Loucy (cell line): ENCODE data around the gene OTOA.
A peak's percentile ranks its signal among the peaks of the same experiment; 100 is the strongest.
"Not testable (repeated sequence)": the region's sequence is repeated elsewhere in the genome, so short reads cannot be mapped to it uniquely, and the experiment has no call there.

Experiments
- H2AFZ ChIP-seq: fragments of 200-600 bp; sonication (generic); 2 replicates; pipeline ENCODE4 v1.6.0; 2016; ENCODE audit warnings: antibody characterized with exemption, mild to moderate bottlenecking, low read length, moderate library complexity
- H3F3A ChIP-seq: fragments of 200-600 bp; 2 replicates; pipeline ENCODE4 v1.6.0; 2016; ENCODE audit warnings: antibody characterized with exemption, low read depth, mild to moderate bottlenecking
- H3K27me3 ChIP-seq: fragments of 200-600 bp; sonication (generic); 2 replicates; pipeline ENCODE4 v1.6.1; 2014; ENCODE audit warnings: low read length, mild to moderate bottlenecking; ENCODE audit not compliant: insufficient read depth, poor library complexity, severe bottlenecking
- H3K36me3 ChIP-seq: fragments of 200-600 bp; sonication (generic); 2 replicates; pipeline ENCODE4 v1.6.1; 2016; ENCODE audit warnings: low read length; ENCODE audit not compliant: insufficient read depth
- H3K4me1 ChIP-seq: fragments of 200-600 bp; sonication (generic); 2 replicates; pipeline ENCODE4 v1.5.1; 2014; ENCODE audit warnings: low read length, mild to moderate bottlenecking; ENCODE audit not compliant: insufficient read depth, poor library complexity, severe bottlenecking
- H3K4me2 ChIP-seq: fragments of 200-600 bp; sonication (generic); 2 replicates; pipeline ENCODE4 v1.6.0; 2014; ENCODE audit warnings: antibody characterized with exemption, low read length, low read depth, mild to moderate bottlenecking; ENCODE audit not compliant: poor library complexity, severe bottlenecking
- H3K4me3 ChIP-seq: fragments of 200-600 bp; sonication (generic); 2 replicates; pipeline ENCODE4 v1.5.1; 2014; ENCODE audit warnings: low read length, mild to moderate bottlenecking, mixed read lengths; ENCODE audit not compliant: poor library complexity, severe bottlenecking
- H3K79me2 ChIP-seq: fragments of 200-600 bp; sonication (generic); 2 replicates; pipeline ENCODE4 v1.6.1; 2014; ENCODE audit warnings: low read length; ENCODE audit not compliant: insufficient read depth
- H3K9ac ChIP-seq: fragments of 200-600 bp; sonication (generic); 2 replicates; pipeline ENCODE4 v1.6.0; 2014; ENCODE audit warnings: mild to moderate bottlenecking, low read depth, low read length, moderate library complexity; ENCODE audit not compliant: poor library complexity, severe bottlenecking
- H3K9me2 ChIP-seq: fragments of 200-600 bp; sonication (generic); replicated peaks from 2 replicates; pipeline ENCODE4 v1.6.1; 2016; ENCODE audit warnings: low read depth, low read length, mixed read lengths
- H3K9me3 ChIP-seq: fragments of 200-600 bp; sonication (generic); 2 replicates; pipeline ENCODE4 v1.6.1; 2014; ENCODE audit warnings: mild to moderate bottlenecking, antibody characterized with exemption, low read length, low read depth; ENCODE audit not compliant: insufficient read depth
- H4K20me1 ChIP-seq: fragments of 200-600 bp; sonication (generic); 2 replicates; pipeline ENCODE4 v1.6.0; 2014; ENCODE audit warnings: antibody characterized with exemption, low read length, mild to moderate bottlenecking; ENCODE audit not compliant: insufficient read depth, poor library complexity, severe bottlenecking
- CTCF ChIP-seq: fragments of 200-600 bp; sonication (generic); conservative IDR thresholded peaks from 2 replicates; pipeline ENCODE4 v1.5.1; 2014; ENCODE audit warnings: mild to moderate bottlenecking, antibody characterized with exemption, low read length

OTOA gene

DNA sequence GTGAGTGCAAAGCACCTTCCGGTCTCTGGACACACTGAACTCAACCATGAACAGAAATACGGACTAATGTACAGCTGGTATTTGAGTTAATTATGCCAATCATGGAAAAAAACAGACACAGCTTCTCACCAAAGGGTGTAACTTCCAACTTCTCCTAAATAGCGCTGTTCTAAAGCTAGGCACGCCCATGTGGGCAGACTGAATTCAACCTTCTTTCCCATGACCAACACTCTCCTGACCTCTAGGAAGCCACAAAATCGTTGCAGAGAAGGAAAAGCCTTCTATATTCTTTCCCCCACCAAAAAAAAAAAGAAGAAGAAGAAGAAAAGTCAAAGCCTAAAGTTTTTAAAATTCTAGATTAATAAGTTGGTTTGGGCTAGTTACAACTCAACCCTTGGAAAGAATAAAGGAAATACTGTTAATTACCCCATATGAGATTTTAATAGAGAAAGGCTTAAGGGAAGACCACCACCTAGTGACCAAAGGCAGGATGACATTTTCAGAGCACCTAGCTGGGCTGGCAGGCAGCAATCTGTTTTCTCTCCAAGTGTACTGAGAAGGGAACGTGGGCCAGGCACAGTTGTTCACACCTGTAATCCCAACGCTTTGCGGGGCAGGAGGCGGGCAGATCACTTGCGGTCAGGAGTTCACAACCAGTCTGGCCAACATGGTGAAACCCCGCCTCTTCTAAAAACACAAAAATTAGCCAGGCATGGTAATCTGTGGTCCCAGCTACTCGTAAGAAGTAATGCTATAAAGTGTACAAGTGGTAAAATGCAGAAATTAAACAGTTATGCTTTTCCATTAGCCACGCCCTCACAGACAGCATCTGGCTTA, 138.0 kb downstream of the OTOA start:
- H3F3A ChIP-seq, H3K4me2 ChIP-seq, H4K20me1 ChIP-seq: not testable (repeated sequence)

GRCh38 chr16:21802375-21802663, 138.6 kb downstream of the OTOA start:
- H3K36me3 ChIP-seq, H3K4me2 ChIP-seq, H3K79me2 ChIP-seq, H3K4me3 ChIP-seq, H3K27me3 ChIP-seq, H3K4me1 ChIP-seq, H3K9me3 ChIP-seq, H4K20me1 ChIP-seq, H3K9me2 ChIP-seq, H2AFZ ChIP-seq, H3K9ac ChIP-seq, H3F3A ChIP-seq: not testable (repeated sequence)

More for the DNA sequence above, 138.0 kb downstream of the OTOA start:
- H3K9me2 ChIP-seq, H3K4me3 ChIP-seq, H3K79me2 ChIP-seq, H3K36me3 ChIP-seq, H3K4me1 ChIP-seq, H3K27me3 ChIP-seq, H3K9me3 ChIP-seq, H2AFZ ChIP-seq, H3K9ac ChIP-seq: not testable (repeated sequence)
- peak; percentile 46 for TF ChIP-seq CTCF
